ENCODE data around the gene S100P. TPM values are rescaled to one million over a fixed set of nuclear protein-coding genes. Genes with fewer than 3 reads are reported as not detected.

Gene S100P
- total and polyA plus RNA-seq, 4 donors = 0.42 to 3.1 (median 2.3) TPM

DNA sequence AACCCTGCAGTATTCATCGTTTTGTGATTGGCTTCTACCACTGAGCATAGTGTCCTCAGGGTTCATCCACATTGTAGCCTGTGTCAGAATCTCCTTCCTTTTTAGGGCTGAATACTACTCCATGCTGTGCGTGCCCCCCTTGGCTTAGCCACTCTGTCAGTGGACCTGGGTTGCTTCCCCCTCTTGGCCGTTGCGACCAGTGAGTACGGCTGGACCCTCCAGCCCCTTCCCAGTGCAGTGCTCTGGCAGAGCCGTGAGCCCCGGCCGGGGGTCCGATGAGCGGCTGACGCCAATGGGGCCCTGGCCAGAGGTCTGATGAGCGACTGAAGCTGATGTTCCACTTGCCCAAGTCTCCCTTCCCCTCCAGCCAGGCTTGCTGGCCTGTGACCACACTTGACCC, 29.2 kb downstream of the S100P start:
- Histone ChIP-seq H3K4me3 (ENCODE audit: low read depth in 1 of 3, low read length in 3 of 3) (no peak overlapping the region), H3K9ac (ENCODE audit: low read depth in 1 of 2, low read length in 2 of 2) (no peak overlapping the region), H3K4me1 (ENCODE audit: control insufficient read depth in 4 of 4, insufficient read depth in 4 of 4, low read length in 3 of 4) (peaks cover 0 to 11% (median 4%) of the 10 kb centered on the region in 4 donors), H3K36me3 (ENCODE audit: control insufficient read depth in 4 of 4, insufficient read depth in 3 of 4, low read depth in 1 of 4, low read length in 3 of 4) (no peaks in the 10 kb centered on the region), H3K9me3 (ENCODE audit: control insufficient read depth in 4 of 4, low read length in 3 of 4) (no peaks in the 10 kb centered on the region), H3K27me3 (ENCODE audit: control insufficient read depth in 4 of 4, insufficient read depth in 4 of 4, low read length in 3 of 4) (no peaks in the 10 kb centered on the region), H3K27ac (ENCODE audit: low read depth in 1 of 2, low read length in 2 of 2) (no peak overlapping the region)
- WGBS = 97% methylated on average over 12 of the region's 12 CpGs
- DNase-seq (ENCODE audit: low spot score) = no peak
- TF ChIP-seq RXRA (IDR thresholded peaks at IDR 0.05) (no peak), SP1 (IDR thresholded peaks at IDR 0.05) (no peak), HNF4A (conservative IDR thresholded peaks at IDR 0.05) (no peak), YY1 (IDR thresholded peaks at IDR 0.05) (no peak), GABPA (IDR thresholded peaks at IDR 0.05 in 1 of 2, conservative IDR thresholded peaks at IDR 0.05 in 1 of 2) (no peak), TAF1 (conservative IDR thresholded peaks at IDR 0.05) (no peak), JUND (IDR thresholded peaks at IDR 0.05) (no peak), NR2F2 (IDR thresholded peaks at IDR 0.05) (no peak), HNF4G (IDR thresholded peaks at IDR 0.05) (no peak), EGR1 (IDR thresholded peaks at IDR 0.05; ENCODE audit: low read depth in 2 of 2) (no peak), FOXA2 (IDR thresholded peaks at IDR 0.05) (no peak), RAD21 (IDR thresholded peaks at IDR 0.05) (no peak)
- TF ChIP-seq, protein P1, sequence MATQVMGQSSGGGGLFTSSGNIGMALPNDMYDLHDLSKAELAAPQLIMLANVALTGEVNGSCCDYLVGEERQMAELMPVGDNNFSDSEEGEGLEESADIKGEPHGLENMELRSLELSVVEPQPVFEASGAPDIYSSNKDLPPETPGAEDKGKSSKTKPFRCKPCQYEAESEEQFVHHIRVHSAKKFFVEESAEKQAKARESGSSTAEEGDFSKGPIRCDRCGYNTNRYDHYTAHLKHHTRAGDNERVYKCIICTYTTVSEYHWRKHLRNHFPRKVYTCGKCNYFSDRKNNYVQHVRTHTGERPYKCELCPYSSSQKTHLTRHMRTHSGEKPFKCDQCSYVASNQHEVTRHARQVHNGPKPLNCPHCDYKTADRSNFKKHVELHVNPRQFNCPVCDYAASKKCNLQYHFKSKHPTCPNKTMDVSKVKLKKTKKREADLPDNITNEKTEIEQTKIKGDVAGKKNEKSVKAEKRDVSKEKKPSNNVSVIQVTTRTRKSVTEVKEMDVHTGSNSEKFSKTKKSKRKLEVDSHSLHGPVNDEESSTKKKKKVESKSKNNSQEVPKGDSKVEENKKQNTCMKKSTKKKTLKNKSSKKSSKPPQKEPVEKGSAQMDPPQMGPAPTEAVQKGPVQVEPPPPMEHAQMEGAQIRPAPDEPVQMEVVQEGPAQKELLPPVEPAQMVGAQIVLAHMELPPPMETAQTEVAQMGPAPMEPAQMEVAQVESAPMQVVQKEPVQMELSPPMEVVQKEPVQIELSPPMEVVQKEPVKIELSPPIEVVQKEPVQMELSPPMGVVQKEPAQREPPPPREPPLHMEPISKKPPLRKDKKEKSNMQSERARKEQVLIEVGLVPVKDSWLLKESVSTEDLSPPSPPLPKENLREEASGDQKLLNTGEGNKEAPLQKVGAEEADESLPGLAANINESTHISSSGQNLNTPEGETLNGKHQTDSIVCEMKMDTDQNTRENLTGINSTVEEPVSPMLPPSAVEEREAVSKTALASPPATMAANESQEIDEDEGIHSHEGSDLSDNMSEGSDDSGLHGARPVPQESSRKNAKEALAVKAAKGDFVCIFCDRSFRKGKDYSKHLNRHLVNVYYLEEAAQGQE (IDR thresholded peaks at IDR 0.05) = no peak
- TF ChIP-seq, protein P2, sequence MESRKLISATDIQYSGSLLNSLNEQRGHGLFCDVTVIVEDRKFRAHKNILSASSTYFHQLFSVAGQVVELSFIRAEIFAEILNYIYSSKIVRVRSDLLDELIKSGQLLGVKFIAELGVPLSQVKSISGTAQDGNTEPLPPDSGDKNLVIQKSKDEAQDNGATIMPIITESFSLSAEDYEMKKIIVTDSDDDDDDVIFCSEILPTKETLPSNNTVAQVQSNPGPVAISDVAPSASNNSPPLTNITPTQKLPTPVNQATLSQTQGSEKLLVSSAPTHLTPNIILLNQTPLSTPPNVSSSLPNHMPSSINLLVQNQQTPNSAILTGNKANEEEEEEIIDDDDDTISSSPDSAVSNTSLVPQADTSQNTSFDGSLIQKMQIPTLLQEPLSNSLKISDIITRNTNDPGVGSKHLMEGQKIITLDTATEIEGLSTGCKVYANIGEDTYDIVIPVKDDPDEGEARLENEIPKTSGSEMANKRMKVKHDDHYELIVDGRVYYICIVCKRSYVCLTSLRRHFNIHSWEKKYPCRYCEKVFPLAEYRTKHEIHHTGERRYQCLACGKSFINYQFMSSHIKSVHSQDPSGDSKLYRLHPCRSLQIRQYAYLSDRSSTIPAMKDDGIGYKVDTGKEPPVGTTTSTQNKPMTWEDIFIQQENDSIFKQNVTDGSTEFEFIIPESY (IDR thresholded peaks at IDR 0.05) = no peak
- TF ChIP-seq, protein P3, sequence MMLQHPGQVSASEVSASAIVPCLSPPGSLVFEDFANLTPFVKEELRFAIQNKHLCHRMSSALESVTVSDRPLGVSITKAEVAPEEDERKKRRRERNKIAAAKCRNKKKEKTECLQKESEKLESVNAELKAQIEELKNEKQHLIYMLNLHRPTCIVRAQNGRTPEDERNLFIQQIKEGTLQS (IDR thresholded peaks at IDR 0.05) = no peak
- TF ChIP-seq, protein P4, sequence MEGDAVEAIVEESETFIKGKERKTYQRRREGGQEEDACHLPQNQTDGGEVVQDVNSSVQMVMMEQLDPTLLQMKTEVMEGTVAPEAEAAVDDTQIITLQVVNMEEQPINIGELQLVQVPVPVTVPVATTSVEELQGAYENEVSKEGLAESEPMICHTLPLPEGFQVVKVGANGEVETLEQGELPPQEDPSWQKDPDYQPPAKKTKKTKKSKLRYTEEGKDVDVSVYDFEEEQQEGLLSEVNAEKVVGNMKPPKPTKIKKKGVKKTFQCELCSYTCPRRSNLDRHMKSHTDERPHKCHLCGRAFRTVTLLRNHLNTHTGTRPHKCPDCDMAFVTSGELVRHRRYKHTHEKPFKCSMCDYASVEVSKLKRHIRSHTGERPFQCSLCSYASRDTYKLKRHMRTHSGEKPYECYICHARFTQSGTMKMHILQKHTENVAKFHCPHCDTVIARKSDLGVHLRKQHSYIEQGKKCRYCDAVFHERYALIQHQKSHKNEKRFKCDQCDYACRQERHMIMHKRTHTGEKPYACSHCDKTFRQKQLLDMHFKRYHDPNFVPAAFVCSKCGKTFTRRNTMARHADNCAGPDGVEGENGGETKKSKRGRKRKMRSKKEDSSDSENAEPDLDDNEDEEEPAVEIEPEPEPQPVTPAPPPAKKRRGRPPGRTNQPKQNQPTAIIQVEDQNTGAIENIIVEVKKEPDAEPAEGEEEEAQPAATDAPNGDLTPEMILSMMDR (IDR thresholded peaks at IDR 0.05; ENCODE audit: low read depth, low read length, missing input control) = no peak

DNA sequence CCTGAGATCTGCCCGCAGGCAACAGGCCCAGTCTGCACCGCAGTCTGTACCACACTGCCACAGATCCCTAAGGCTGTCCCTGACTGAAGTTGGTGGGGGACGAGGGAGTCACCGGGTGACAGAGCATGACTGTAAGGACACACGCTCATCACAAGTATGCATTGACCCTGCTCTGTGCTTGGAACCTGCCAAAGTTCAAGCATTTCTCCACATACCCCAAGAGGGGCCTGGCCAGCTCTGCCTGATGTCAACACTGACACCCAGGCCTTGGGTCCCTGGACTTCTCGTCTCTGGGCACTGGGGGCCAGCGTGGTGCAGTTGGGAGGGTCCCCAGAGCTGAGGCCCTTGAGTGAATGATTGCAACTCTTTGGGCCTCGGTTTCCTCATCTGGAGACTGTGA, 30.2 kb downstream of the S100P start:
- no peaks in the 10 kb centered on the region for H3K9me3 ChIP-seq (ENCODE audit: control insufficient read depth in 4 of 4, low read length in 3 of 4)
- H3K27me3 ChIP-seq (ENCODE audit: control insufficient read depth in 4 of 4, insufficient read depth in 4 of 4, low read length in 3 of 4) = no peaks in the 10 kb centered on the region
- no peak for DNase-seq (ENCODE audit: low spot score)
- peaks cover 3 to 17% (median 12%) of the 10 kb centered on the region in 4 donors for H3K4me1 ChIP-seq (ENCODE audit: control insufficient read depth in 4 of 4, insufficient read depth in 4 of 4, low read length in 3 of 4)
- TF ChIP-seq, protein P5, sequence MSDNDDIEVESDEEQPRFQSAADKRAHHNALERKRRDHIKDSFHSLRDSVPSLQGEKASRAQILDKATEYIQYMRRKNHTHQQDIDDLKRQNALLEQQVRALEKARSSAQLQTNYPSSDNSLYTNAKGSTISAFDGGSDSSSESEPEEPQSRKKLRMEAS (IDR thresholded peaks at IDR 0.05) = no peak
- no peaks in the 10 kb centered on the region for H3K36me3 ChIP-seq (ENCODE audit: control insufficient read depth in 4 of 4, insufficient read depth in 3 of 4, low read depth in 1 of 4, low read length in 3 of 4)
- H3K4me3 ChIP-seq (ENCODE audit: low read depth in 1 of 3, low read length in 3 of 3) = no peak overlapping the region
- no peak overlapping the region for H3K9ac ChIP-seq (ENCODE audit: low read depth in 1 of 2, low read length in 2 of 2)
- no peak overlapping the region for H3K27ac ChIP-seq (ENCODE audit: low read depth in 1 of 2, low read length in 2 of 2)
- 91% methylated on average over 8 of the region's 8 CpGs for WGBS

Measured in liver (tissue), 9 donors.